ENCODE measurements around the gene ZMIZ1. TPM values are rescaled to one million over a fixed set of nuclear protein-coding genes. Genes with fewer than 3 reads are reported as not detected.

Gene ZMIZ1
- total RNA-seq, 1 experiment from 2014 or later = 42.3 TPM

GRCh38 chr10:79130255-79130654 is 61.5 kb downstream of the ZMIZ1 start:
- H3K4me1 Mint-ChIP-seq (ENCODE audit: low read depth, unreplicated experiment) = peaks cover 20% of the 10 kb centered on the region
- H3K9me3 Mint-ChIP-seq (ENCODE audit: unreplicated experiment) = no peaks in the 10 kb centered on the region
- H3K36me3 Mint-ChIP-seq (ENCODE audit: insufficient read depth, unreplicated experiment) = peaks cover 24% of the 10 kb centered on the region
- no peak overlapping the region for H3K27ac Mint-ChIP-seq (ENCODE audit: unreplicated experiment)
- Histone ChIP-seq H3K9me3 (no peaks in the 10 kb centered on the region), H3K4me1 (peaks cover 31% of the 10 kb centered on the region), H3K36me3 (ENCODE audit: control insufficient read depth, insufficient read depth, low read length) (peaks cover 3% of the 10 kb centered on the region), H3K4me3 (ENCODE audit: low read depth, low read length) (no peak overlapping the region), H3K27me3 (replicated peaks; ENCODE audit: control insufficient read depth, insufficient read depth, low read length) (no peaks in the 10 kb centered on the region)
- ChIA-PET CTCF (interaction anchor here (1.0 kb wide), 1 partner anchor 65 kb away, joined by 4 read pairs; no protein-coding TSS in a partner anchor), POLR2A (no interaction called here)
- intact Hi-C loops (cut with micrococcal nuclease; ENCODE audit: unreplicated experiment) = no loop called here
- no peak for DNase-seq
- TF ChIP-seq CTCF (IDR thresholded peaks at IDR 0.05; ENCODE audit: insufficient read depth in 1 of 2, low read depth in 1 of 2, low read length in 1 of 2, severe bottlenecking in 1 of 2, unreplicated experiment in 1 of 2) = no peak
- no peak overlapping the region for H3K4me3 Mint-ChIP-seq (ENCODE audit: unreplicated experiment)
- no TSS peak for BruUV-seq (replicated peaks)
- H3K27me3 Mint-ChIP-seq (ENCODE audit: insufficient read depth, unreplicated experiment) = no peaks in the 10 kb centered on the region

- intact Hi-C loops (cut with micrococcal nuclease; ENCODE audit: unreplicated experiment) = no loop called here
- Mint-ChIP-seq H3K4me3 (ENCODE audit: unreplicated experiment) (no peak overlapping the region), H3K27me3 (ENCODE audit: insufficient read depth, unreplicated experiment) (no peaks in the 10 kb centered on the region), H3K36me3 (ENCODE audit: insufficient read depth, unreplicated experiment) (peaks cover 25% of the 10 kb centered on the region), H3K27ac (ENCODE audit: unreplicated experiment) (no peak overlapping the region), H3K4me1 (ENCODE audit: low read depth, unreplicated experiment) (peaks cover 20% of the 10 kb centered on the region), H3K9me3 (ENCODE audit: unreplicated experiment) (no peaks in the 10 kb centered on the region)
- Histone ChIP-seq H3K36me3 (ENCODE audit: control insufficient read depth, insufficient read depth, low read length) (peaks cover 3% of the 10 kb centered on the region), H3K4me1 (peaks cover 31% of the 10 kb centered on the region), H3K27me3 (replicated peaks; ENCODE audit: control insufficient read depth, insufficient read depth, low read length) (no peaks in the 10 kb centered on the region), H3K4me3 (ENCODE audit: low read depth, low read length) (no peak overlapping the region), H3K9me3 (no peaks in the 10 kb centered on the region)
- CTCF ChIA-PET = interaction anchor here (1.0 kb wide), 1 partner anchor 64 kb away, joined by 4 read pairs; no protein-coding TSS in a partner anchor
- no peak for TF ChIP-seq CTCF (IDR thresholded peaks at IDR 0.05; ENCODE audit: insufficient read depth in 1 of 2, low read depth in 1 of 2, low read length in 1 of 2, severe bottlenecking in 1 of 2, unreplicated experiment in 1 of 2)
- DNase-seq = no peak
- BruUV-seq (replicated peaks) = no TSS peak
- POLR2A ChIA-PET = no interaction called here
Measured at GRCh38 chr10:79130846-79131245, 62.1 kb downstream of the ZMIZ1 start.

GRCh38 chr10:79131836-79132631 is 63.3 kb downstream of the ZMIZ1 start:
- BruUV-seq (replicated peaks) = no TSS peak
- Mint-ChIP-seq H3K4me3 (ENCODE audit: unreplicated experiment) (no peak overlapping the region), H3K9me3 (ENCODE audit: unreplicated experiment) (no peaks in the 10 kb centered on the region), H3K27me3 (ENCODE audit: insufficient read depth, unreplicated experiment) (no peaks in the 10 kb centered on the region), H3K36me3 (ENCODE audit: insufficient read depth, unreplicated experiment) (peaks cover 28% of the 10 kb centered on the region), H3K4me1 (ENCODE audit: low read depth, unreplicated experiment) (peaks cover 17% of the 10 kb centered on the region), H3K27ac (ENCODE audit: unreplicated experiment) (no peak overlapping the region)
- Histone ChIP-seq H3K4me3 (ENCODE audit: low read depth, low read length) (no peak overlapping the region), H3K36me3 (ENCODE audit: control insufficient read depth, insufficient read depth, low read length) (peaks cover 3% of the 10 kb centered on the region), H3K9me3 (no peaks in the 10 kb centered on the region), H3K4me1 (peaks cover 25% of the 10 kb centered on the region), H3K27me3 (replicated peaks; ENCODE audit: control insufficient read depth, insufficient read depth, low read length) (no peaks in the 10 kb centered on the region)
- CTCF ChIA-PET = no interaction called here
- DNase-seq = no peak
- no peak for TF ChIP-seq CTCF (IDR thresholded peaks at IDR 0.05; ENCODE audit: insufficient read depth in 1 of 2, low read depth in 1 of 2, low read length in 1 of 2, severe bottlenecking in 1 of 2, unreplicated experiment in 1 of 2)
- POLR2A ChIA-PET = no interaction called here
- intact Hi-C loops (cut with micrococcal nuclease; ENCODE audit: unreplicated experiment) = no loop called here

All from Caco-2 (cell line).